Activated CD4-positive, alpha-beta T cell treated with anti-CD3 and anti-CD28 coated beads for 36 hours (primary cell): ENCODE results near the gene HSD17B14. TPM values are rescaled to one million over a fixed set of nuclear protein-coding genes. Genes with fewer than 3 reads are reported as not detected.
A peak's percentile ranks its signal among the peaks of the same experiment; 100 is the strongest.
"Not testable (repeated sequence)": the region's sequence is repeated elsewhere in the genome, so short reads cannot be mapped to it uniquely, and the experiment has no call there.

ENCODE experiments used
- ATAC-seq: fragments of 200-7000 bp; cut with Tn5 transposase; one replicate; pipeline ENCODE4 v1.10.0; 2021; ENCODE audit warnings: mild to moderate bottlenecking, moderate library complexity
- CTCF ChIA-PET: fragments of 350-600 bp; sonication (Branson Sonifier 250); formaldehyde crosslinking; loops from one replicate; lab custom pipeline; 2021; ENCODE audit warnings: antibody characterized with exemption; lab: Charles Lee
- POLR2A ChIA-PET: fragments of 350-600 bp; sonication (Branson Sonifier 250); formaldehyde crosslinking; loops from one replicate; lab custom pipeline; 2021; ENCODE audit warnings: antibody characterized with exemption, inconsistent platforms; lab: Charles Lee
- DNase-seq: peaks from one replicate; pipeline ENCODE4 v3.0.0-alpha.2; 2020
- H3K27ac Mint-ChIP-seq: one replicate; pipeline ENCODE4 v1.8.0; 2021; ENCODE audit warnings: mixed read lengths
- H3K27me3 Mint-ChIP-seq: one replicate; pipeline ENCODE4 v1.8.0; 2021; ENCODE audit warnings: mixed read lengths
- H3K36me3 Mint-ChIP-seq: one replicate; pipeline ENCODE4 v1.8.0; 2021; ENCODE audit warnings: low read depth, mixed read lengths
- H3K4me1 Mint-ChIP-seq: one replicate; pipeline ENCODE4 v1.8.0; 2021; ENCODE audit warnings: mixed read lengths
- H3K4me3 Mint-ChIP-seq: one replicate; pipeline ENCODE4 v1.8.0; 2021; ENCODE audit warnings: mild to moderate bottlenecking, moderate library complexity, mixed read lengths
- H3K9me3 Mint-ChIP-seq: one replicate; pipeline ENCODE4 v1.8.0; 2021; ENCODE audit warnings: low read depth, mixed read lengths
- intact Hi-C, 2 experiments: fragments of 100-400 bp; cut with DNase I in 1 of 2; cut with micrococcal nuclease in 1 of 2; formaldehyde crosslinking; loops; one replicate each; pipeline versions ENCODE4 v1.14.2 to v1.15.1; 2022 to 2024; cut with DNase I, micrococcal nuclease
- total RNA-seq, 2 experiments: library from RNA; stranded (reverse); gene quantifications; one replicate each; pipeline ENCODE4 v1.2.3, GENCODE V29; 2021

Gene HSD17B14
- total RNA-seq, 2 experiments from 2014 or later, result 0.21 to 0.83 TPM

- Mint-ChIP-seq H3K4me1 (peaks cover 2% of the 10 kb centered on the region), H3K4me3 (no peak overlapping the region), H3K9me3 (no peaks in the 10 kb centered on the region), H3K27me3 (peaks cover 10% of the 10 kb centered on the region), H3K36me3 (no peaks in the 10 kb centered on the region), H3K27ac (no peak overlapping the region)
- no peak for DNase-seq
- intact Hi-C loops, result loop anchor here in 1 of 2 experiments (5.0 to 10.0 kb wide), 2 partner anchors 107 to 420 kb away; no protein-coding TSS in a partner anchor
- no peak for ATAC-seq
- ChIA-PET POLR2A (no interaction called here), CTCF (interaction anchor here (0.9 to 3.2 kb wide), 3 partner anchors 11 to 59 kb away, joined by 3 to 11 read pairs (median 4); no protein-coding TSS in a partner anchor)
Measured at GRCh38 chr19:48784527-48784926, 51.8 kb downstream of the HSD17B14 start.

GRCh38 chr19:48780631-48781391 lies 55.5 kb downstream of the HSD17B14 start:
- no peaks in the 10 kb centered on the region for H3K9me3 Mint-ChIP-seq
- H3K4me3 Mint-ChIP-seq, result no peak overlapping the region
- intact Hi-C loops, result loop anchor here in 1 of 2 experiments (5.0 to 10.0 kb wide), 2 partner anchors 104 to 424 kb away; no protein-coding TSS in a partner anchor
- H3K36me3 Mint-ChIP-seq, result no peaks in the 10 kb centered on the region
- CTCF ChIA-PET, result interaction anchor here (1.0 kb wide), 1 partner anchor 55 kb away, joined by 3 read pairs; the partner anchor contains the start of gene HSD17B14
- peaks cover 9% of the 10 kb centered on the region for H3K27me3 Mint-ChIP-seq
- DNase-seq (no peak), ATAC-seq (no peak)
- no peak overlapping the region for H3K27ac Mint-ChIP-seq
- peaks cover 2% of the 10 kb centered on the region for H3K4me1 Mint-ChIP-seq
- POLR2A ChIA-PET, result no interaction called here

GRCh38 chr19:48779636-48780035 lies 56.7 kb downstream of the HSD17B14 start:
- H3K4me1 Mint-ChIP-seq, result peaks cover 2% of the 10 kb centered on the region
- POLR2A ChIA-PET, result no interaction called here
- DNase-seq (no peak), ATAC-seq (peak; percentile 33)
- CTCF ChIA-PET, result interaction anchor here (0.7 to 1.4 kb wide), 4 partner anchors 8 to 214 kb away, joined by 3 to 5 read pairs (median 3); partner anchors contain the start of gene RUVBL2
- H3K36me3 Mint-ChIP-seq, result no peaks in the 10 kb centered on the region
- H3K27ac Mint-ChIP-seq, result no peak overlapping the region
- intact Hi-C loops, result loop anchor here in 1 of 2 experiments (5.0 to 10.0 kb wide), 2 partner anchors 102 to 425 kb away; no protein-coding TSS in a partner anchor
- H3K4me3 Mint-ChIP-seq, result no peak overlapping the region
- peaks cover 5% of the 10 kb centered on the region for H3K27me3 Mint-ChIP-seq
- H3K9me3 Mint-ChIP-seq, result no peaks in the 10 kb centered on the region

- peaks cover 3% of the 10 kb centered on the region for H3K27me3 Mint-ChIP-seq
- DNase-seq (no peak), ATAC-seq (no peak)
- no peaks in the 10 kb centered on the region for H3K9me3 Mint-ChIP-seq
- H3K27ac Mint-ChIP-seq, result no peak overlapping the region
- no peak overlapping the region for H3K4me3 Mint-ChIP-seq
- intact Hi-C loops, result no loop called here
- peaks cover 2% of the 10 kb centered on the region for H3K4me1 Mint-ChIP-seq
- POLR2A ChIA-PET, result no interaction called here
- H3K36me3 Mint-ChIP-seq, result no peaks in the 10 kb centered on the region
- CTCF ChIA-PET, result no interaction called here
Measured at GRCh38 chr19:48777720-48778119, 58.6 kb downstream of the HSD17B14 start.

- H3K27me3 Mint-ChIP-seq, result peaks cover 1% of the 10 kb centered on the region
- POLR2A ChIA-PET, result no interaction called here
Measured at GRCh38 chr19:48777139-48777538, 59.2 kb downstream of the HSD17B14 start.

GRCh38 chr19:48772503-48772953 lies 63.8 kb downstream of the HSD17B14 start:
- no peak overlapping the region for H3K27ac Mint-ChIP-seq
- H3K4me3 Mint-ChIP-seq, result no peak overlapping the region
- no peaks in the 10 kb centered on the region for H3K36me3 Mint-ChIP-seq
- peaks cover 1% of the 10 kb centered on the region for H3K27me3 Mint-ChIP-seq
- POLR2A ChIA-PET, result no interaction called here
- intact Hi-C loops, result no loop called here
- H3K4me1 Mint-ChIP-seq, result no peaks in the 10 kb centered on the region
- CTCF ChIA-PET, result no interaction called here
- DNase-seq (no peak), ATAC-seq (no peak)
- H3K9me3 Mint-ChIP-seq, result no peaks in the 10 kb centered on the region

More at GRCh38 chr19:48777139-48777538, 59.2 kb downstream of the HSD17B14 start:
- CTCF ChIA-PET, result no interaction called here
- Mint-ChIP-seq H3K4me3 (no peak overlapping the region), H3K36me3 (no peaks in the 10 kb centered on the region), H3K9me3 (no peaks in the 10 kb centered on the region), H3K27ac (no peak overlapping the region), H3K4me1 (no peaks in the 10 kb centered on the region)
- ATAC-seq, result no peak
- intact Hi-C loops, result no loop called here
- no peak for DNase-seq

GRCh38 chr19:48770734-48771472 lies 65.4 kb downstream of the HSD17B14 start:
- CTCF ChIA-PET, result interaction anchor here (0.6 kb wide), 1 partner anchor 72 kb away, joined by 3 read pairs; no protein-coding TSS in a partner anchor
- H3K4me3 Mint-ChIP-seq, result no peak overlapping the region
- intact Hi-C loops, result no loop called here
- no peaks in the 10 kb centered on the region for H3K9me3 Mint-ChIP-seq
- DNase-seq, result no peak
- H3K27me3 Mint-ChIP-seq, result peaks cover 5% of the 10 kb centered on the region
- POLR2A ChIA-PET, result no interaction called here
- H3K27ac Mint-ChIP-seq, result no peak overlapping the region
- no peaks in the 10 kb centered on the region for H3K36me3 Mint-ChIP-seq
- ATAC-seq, result no peak
- H3K4me1 Mint-ChIP-seq, result no peaks in the 10 kb centered on the region

- Mint-ChIP-seq H3K36me3 (no peaks in the 10 kb centered on the region), H3K27me3 (peaks cover 9% of the 10 kb centered on the region), H3K4me3 (no peak overlapping the region), H3K4me1 (no peaks in the 10 kb centered on the region), H3K9me3 (no peaks in the 10 kb centered on the region), H3K27ac (no peak overlapping the region)
- intact Hi-C loops, result no loop called here
- CTCF ChIA-PET, result interaction anchor here (0.6 to 1.7 kb wide), 2 partner anchors 9 to 72 kb away, joined by 3 read pairs; no protein-coding TSS in a partner anchor
- POLR2A ChIA-PET, result no interaction called here
- DNase-seq, result no peak
- no peak for ATAC-seq
Measured at GRCh38 chr19:48770266-48770665, 66.0 kb downstream of the HSD17B14 start.

GRCh38 chr19:48768994-48769713 lies 67.1 kb downstream of the HSD17B14 start:
- intact Hi-C loops, result no loop called here
- DNase-seq, result no peak
- ATAC-seq, result no peak
- ChIA-PET POLR2A (no interaction called here), CTCF (interaction anchor here (0.7 to 1.7 kb wide), 4 partner anchors 10 to 1133 kb away, joined by 3 read pairs; partner anchors contain the start of gene GYS1)
- no peaks in the 10 kb centered on the region for H3K36me3 Mint-ChIP-seq
- H3K27ac Mint-ChIP-seq, result no peak overlapping the region
- H3K4me1 Mint-ChIP-seq, result no peaks in the 10 kb centered on the region
- no peak overlapping the region for H3K4me3 Mint-ChIP-seq
- H3K9me3 Mint-ChIP-seq, result no peaks in the 10 kb centered on the region
- H3K27me3 Mint-ChIP-seq, result peaks cover 9% of the 10 kb centered on the region

- H3K9me3 Mint-ChIP-seq, H3K4me1 Mint-ChIP-seq, H3K27ac Mint-ChIP-seq, H3K36me3 Mint-ChIP-seq, intact Hi-C loops, ATAC-seq, H3K27me3 Mint-ChIP-seq, POLR2A ChIA-PET, H3K4me3 Mint-ChIP-seq, DNase-seq: not testable (repeated sequence)
- CTCF ChIA-PET, result interaction anchor here (1.0 kb wide), 1 partner anchor 1132 kb away, joined by 3 read pairs; no protein-coding TSS in a partner anchor
Measured at GRCh38 chr19:48768171-48768753, 68.0 kb downstream of the HSD17B14 start.
